Right atrium auricular region (tissue), 2 donors: Measurements from ENCODE around the gene NAB1. TPM values are rescaled to one million over a fixed set of nuclear protein-coding genes. Genes with fewer than 3 reads are reported as not detected.

Experiments
- DNase-seq: peaks from one replicate; pipeline ENCODE4 v3.0.0-alpha.2; 2019; ENCODE audit warnings: low spot score
- H3K27ac ChIP-seq, 2 donors: fragments of 200-600 bp; sonication (generic); 1 replicate in 1 of 2; 2 replicates in 1 of 2; pipeline ENCODE4 v1.5.1; 2016 to 2019
- H3K27me3 ChIP-seq, 2 donors: fragments of 200-600 bp; sonication (generic); one replicate each; pipeline versions ENCODE4 v1.5.1 to v1.6.0; 2017 to 2019
- H3K36me3 ChIP-seq: fragments of 200-600 bp; sonication (generic); one replicate; pipeline ENCODE4 v1.5.1; 2016
- H3K4me1 ChIP-seq, 2 donors: fragments of 200-600 bp; sonication (generic); one replicate each; pipeline versions ENCODE4 v1.5.1 to v1.6.0; 2017 to 2019
- H3K4me3 ChIP-seq, 2 donors: fragments of 200-600 bp; sonication (generic); 1 replicate in 1 of 2; 2 replicates in 1 of 2; pipeline ENCODE4 v1.5.1; 2017 to 2019; ENCODE audit warnings: mild to moderate bottlenecking in 1 of 2, moderate library complexity in 1 of 2
- H3K9me3 ChIP-seq, 2 donors: fragments of 200-600 bp; sonication (generic); one replicate each; pipeline ENCODE4 v1.5.1; 2019
- total RNA-seq, 2 donors: library from RNA; depleted of rRNA; stranded (reverse); fragments of >200 nt; gene quantifications; one replicate each; pipeline ENCODE4 v1.1.0, GENCODE V29; 2016
- TF ChIP-seq, protein P1 (sequence below), 2 donors: fragments of 200-600 bp; sonication (generic); IDR thresholded peaks; one replicate each; pipeline ENCODE4 v1.5.1; 2019; ENCODE audit warnings: antibody characterized with exemption in 2 of 2

NAB1 gene
- total RNA-seq, 2 donors from 2014 or later, result 37.0 to 64.4 TPM

DNA sequence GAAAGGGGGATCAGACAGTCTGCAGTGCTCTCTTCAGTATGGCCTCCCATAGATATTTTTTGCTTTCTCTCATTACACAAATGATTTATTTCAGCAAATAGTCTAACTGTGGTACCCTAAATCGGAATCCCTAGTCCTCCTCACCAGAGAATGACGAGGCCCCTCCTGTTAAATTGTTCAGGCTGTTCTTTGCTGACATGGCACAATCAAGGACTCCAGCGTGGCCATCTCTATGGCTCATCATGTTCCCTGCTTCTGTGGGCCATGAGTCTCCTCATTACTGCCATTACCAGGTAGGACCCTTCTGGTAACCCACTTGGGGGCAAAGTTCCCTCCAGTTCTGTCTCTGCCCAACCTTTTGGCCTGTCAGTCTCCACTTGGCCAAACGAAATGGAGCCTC is 62.2 kb downstream of the NAB1 start:
- Histone ChIP-seq H3K27me3 (no peaks in the 10 kb centered on the region), H3K9me3 (no peaks in the 10 kb centered on the region), H3K36me3 (no peaks in the 10 kb centered on the region), H3K4me1 (no peaks in the 10 kb centered on the region), H3K4me3 (no peak overlapping the region), H3K27ac (no peak overlapping the region)
- DNase-seq, result no peak
- TF ChIP-seq, protein P1, sequence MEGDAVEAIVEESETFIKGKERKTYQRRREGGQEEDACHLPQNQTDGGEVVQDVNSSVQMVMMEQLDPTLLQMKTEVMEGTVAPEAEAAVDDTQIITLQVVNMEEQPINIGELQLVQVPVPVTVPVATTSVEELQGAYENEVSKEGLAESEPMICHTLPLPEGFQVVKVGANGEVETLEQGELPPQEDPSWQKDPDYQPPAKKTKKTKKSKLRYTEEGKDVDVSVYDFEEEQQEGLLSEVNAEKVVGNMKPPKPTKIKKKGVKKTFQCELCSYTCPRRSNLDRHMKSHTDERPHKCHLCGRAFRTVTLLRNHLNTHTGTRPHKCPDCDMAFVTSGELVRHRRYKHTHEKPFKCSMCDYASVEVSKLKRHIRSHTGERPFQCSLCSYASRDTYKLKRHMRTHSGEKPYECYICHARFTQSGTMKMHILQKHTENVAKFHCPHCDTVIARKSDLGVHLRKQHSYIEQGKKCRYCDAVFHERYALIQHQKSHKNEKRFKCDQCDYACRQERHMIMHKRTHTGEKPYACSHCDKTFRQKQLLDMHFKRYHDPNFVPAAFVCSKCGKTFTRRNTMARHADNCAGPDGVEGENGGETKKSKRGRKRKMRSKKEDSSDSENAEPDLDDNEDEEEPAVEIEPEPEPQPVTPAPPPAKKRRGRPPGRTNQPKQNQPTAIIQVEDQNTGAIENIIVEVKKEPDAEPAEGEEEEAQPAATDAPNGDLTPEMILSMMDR (IDR thresholded peaks at IDR 0.05), result no peak

DNA sequence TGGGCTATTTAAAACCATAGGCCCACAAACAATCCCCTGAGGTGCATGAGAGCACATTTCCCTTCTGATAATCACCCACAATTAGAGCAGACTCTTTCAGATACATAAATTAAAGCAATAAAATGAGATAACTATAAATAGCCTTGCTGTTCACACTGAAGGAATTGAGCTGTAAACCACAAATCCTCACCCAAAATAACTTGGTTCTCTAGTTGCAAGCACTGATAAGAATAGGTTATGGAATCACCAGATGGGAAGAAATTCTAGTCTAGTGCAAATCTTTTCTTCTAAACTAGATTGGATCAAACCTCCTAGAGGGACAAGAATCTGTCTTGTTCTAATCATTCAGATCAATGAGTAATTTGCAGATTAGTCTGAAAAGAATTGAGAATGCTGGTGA is 64.6 kb downstream of the NAB1 start:
- Histone ChIP-seq H3K36me3 (no peaks in the 10 kb centered on the region), H3K4me3 (no peak overlapping the region), H3K27me3 (no peaks in the 10 kb centered on the region), H3K27ac (no peak overlapping the region), H3K4me1 (peaks cover 0 to 9% of the 10 kb centered on the region in 2 donors), H3K9me3 (no peaks in the 10 kb centered on the region)
- TF ChIP-seq, protein P1 (IDR thresholded peaks at IDR 0.05), result no peak
- DNase-seq, result no peak

DNA sequence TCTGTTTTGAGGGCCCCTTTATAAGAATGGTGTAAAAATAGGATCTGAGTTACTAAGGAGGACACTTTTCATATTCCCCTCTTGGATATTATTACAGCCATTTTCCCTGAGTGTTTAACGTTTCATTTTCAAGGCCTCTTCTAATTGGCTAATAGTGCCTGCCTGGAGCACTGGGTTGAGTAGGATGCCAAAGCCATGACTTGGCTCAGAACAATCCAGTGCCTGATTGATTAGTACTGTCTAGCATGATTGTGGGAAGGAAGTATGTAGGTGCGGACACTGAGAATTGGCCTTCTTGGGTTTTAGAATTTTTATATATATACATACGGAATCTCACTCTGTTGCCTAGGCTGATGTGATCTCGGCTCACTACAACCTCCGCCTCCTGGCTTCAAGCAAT is 66.1 kb downstream of the NAB1 start:
- Histone ChIP-seq H3K9me3 (no peaks in the 10 kb centered on the region), H3K27me3 (no peaks in the 10 kb centered on the region), H3K36me3 (no peaks in the 10 kb centered on the region), H3K4me3 (no peak overlapping the region), H3K27ac (no peak overlapping the region), H3K4me1 (peaks cover 0 to 23% of the 10 kb centered on the region in 2 donors)
- no peak for DNase-seq
- TF ChIP-seq, protein P1 (IDR thresholded peaks at IDR 0.05), result no peak

DNA sequence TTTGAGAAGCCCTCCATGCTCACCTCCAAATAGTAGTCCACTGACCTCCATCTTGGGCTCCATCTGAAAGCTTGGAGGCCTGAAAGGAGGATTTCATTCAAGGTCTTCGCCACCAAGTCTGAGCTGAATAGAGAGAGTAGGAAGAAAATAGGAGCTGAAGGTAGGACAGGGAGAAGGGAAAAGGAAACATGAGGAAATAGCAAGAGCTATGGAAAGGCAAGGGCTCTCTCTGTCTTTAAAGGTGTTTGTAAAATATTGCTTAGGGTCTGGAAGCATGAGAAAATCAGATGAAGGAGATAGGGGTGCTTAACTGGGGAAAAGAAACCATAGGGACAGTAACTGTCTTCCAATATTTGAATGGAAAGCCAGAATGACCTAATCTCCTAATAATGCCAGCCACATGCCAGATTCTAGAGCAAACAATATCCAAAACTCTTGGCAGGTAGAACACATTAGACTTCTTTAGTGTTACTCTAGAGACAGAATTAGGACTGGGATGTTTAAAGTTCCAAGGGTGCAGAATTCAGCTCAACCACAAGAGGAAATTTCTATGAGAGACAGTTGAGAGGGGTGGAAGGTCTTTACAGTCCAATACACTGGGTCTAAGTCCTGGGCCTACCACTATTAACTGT is 67.4 kb downstream of the NAB1 start:
- Histone ChIP-seq H3K4me3 (no peak overlapping the region), H3K27me3 (no peaks in the 10 kb centered on the region), H3K9me3 (no peaks in the 10 kb centered on the region), H3K36me3 (no peaks in the 10 kb centered on the region), H3K27ac (no peak overlapping the region), H3K4me1 (peaks cover 0 to 23% of the 10 kb centered on the region in 2 donors)
- TF ChIP-seq, protein P1 (IDR thresholded peaks at IDR 0.05), result no peak
- no peak for DNase-seq

DNA sequence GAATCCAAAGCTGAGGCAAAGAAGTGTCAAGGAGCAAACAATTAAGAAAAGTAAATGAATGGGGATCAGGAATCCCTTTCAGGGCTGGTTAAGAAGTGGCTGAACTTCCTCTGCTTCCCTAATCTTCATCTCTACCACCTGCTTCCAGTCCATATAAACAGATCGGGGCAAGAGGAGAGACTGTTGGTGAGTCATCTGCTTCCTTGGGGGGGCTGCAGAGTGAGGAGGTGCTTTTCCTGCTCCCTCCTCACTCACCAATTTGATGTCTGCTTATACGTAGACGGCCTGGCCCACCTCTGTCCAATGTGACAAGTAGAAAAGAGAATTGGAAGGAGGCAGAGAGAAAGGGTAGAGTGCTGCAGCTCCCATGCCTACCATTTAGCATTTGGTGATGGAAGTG is 68.4 kb downstream of the NAB1 start:
- no peak for DNase-seq
- Histone ChIP-seq H3K36me3 (no peaks in the 10 kb centered on the region), H3K27me3 (no peaks in the 10 kb centered on the region), H3K4me1 (peaks cover 0 to 23% of the 10 kb centered on the region in 2 donors), H3K9me3 (no peaks in the 10 kb centered on the region), H3K4me3 (no peak overlapping the region), H3K27ac (no peak overlapping the region)
- TF ChIP-seq, protein P1 (IDR thresholded peaks at IDR 0.05), result no peak
